K562 (cell line): ENCODE measurements around the gene TCP10L. TPM values are rescaled to one million over a fixed set of nuclear protein-coding genes. Genes with fewer than 3 reads are reported as not detected.

Experiments
- CLOCK ChIP-seq: fragments of 250-450 bp; sonication (Bioruptor Pico); IDR thresholded peaks from 2 replicates; pipeline ENCODE4 v1.4.0; 2020; ENCODE audit warnings: mild to moderate bottlenecking, moderate library complexity, borderline replicate concordance
- MEF2A ChIP-seq: IDR thresholded peaks from 2 replicates; pipeline ENCODE4 v1.6.1; 2011; ENCODE audit warnings: low read depth, mild to moderate bottlenecking, low read length, moderate library complexity; ENCODE audit not compliant: control insufficient read depth
- MXD1 ChIP-seq: fragments of 250-450 bp; sonication (Bioruptor Pico); IDR thresholded peaks from 2 replicates; pipeline ENCODE4 v1.8.0; 2021; ENCODE audit warnings: borderline replicate concordance, mild to moderate bottlenecking, moderate library complexity; ENCODE audit not compliant: poor library complexity, severe bottlenecking
- polyA plus RNA-seq, 8 experiments: library from polyadenylated mRNA; depleted of rRNA in 4 of 8; stranded (reverse) in 5 of 8; unstranded in 3 of 8; fragments of >200 nt; fragmentation: Nextera tagmentation in 2 of 8; fragmentation: Illumina TruSeq in 1 of 8; extraction: Ambion mirVana in 2 of 8; extraction: Trizol in 1 of 8; gene quantifications; 2 replicates each; pipeline versions ENCODE4 v1.2.1 to v1.2.3, GENCODE V29; 2011 to 2014; ENCODE audit warnings: inconsistent platforms in 1 of 8, missing spikeins in 1 of 8
- total RNA-seq, 7 experiments: library from RNA; depleted of rRNA in 6 of 7; stranded (reverse); fragments of >200 nt in 6 of 7; fragmentation: Illumina TruSeq in 2 of 7; extraction: Trizol in 2 of 7; gene quantifications; 2 replicates each; pipeline versions ENCODE4 v1.2.1 to v1.2.3, GENCODE V29; 2011 to 2021; ENCODE audit warnings: low replicate concordance in 1 of 7

Gene TCP10L
- total and polyA plus RNA-seq, 9 of the 15 experiments (the other 6 are each of a cell fraction or from before 2014, with no cell fraction given), result 0.34 to 0.91 (median 0.56) TPM; not detected in 2

- TF ChIP-seq MXD1 (CRISPR knock-in tag) (peak; percentile 41), MEF2A (peak; percentile 32; the same call in 1 of the 2 replicates), CLOCK (CRISPR knock-in tag) (no peak)
- TF ChIP-seq, all 486 proteins: peak for 198
Measured at GRCh38 chr21:32612075-32612998, 27.0 kb upstream of the TCP10L start, which contains the start of gene CFAP298 (continued).
